IMR-90 (cell line): ENCODE results near the gene IPO7. TPM values are rescaled to one million over a fixed set of nuclear protein-coding genes. Genes with fewer than 3 reads are reported as not detected.

Source experiments
- ATAC-seq: fragments of 200-7000 bp; cut with Tn5 transposase; 2 replicates; pipeline ENCODE4 v1.9.1; 2020; ENCODE audit warnings: low read depth, mild to moderate bottlenecking, moderate library complexity
- BruUV-seq: library from RNA; stranded (reverse); fragments of 400-500 nt; replicated peaks from 2 replicates; lab custom pipeline; 2021; lab: Mats Ljungman, UMichigan
- CTCF ChIA-PET: fragments of 300-600 bp; formaldehyde crosslinking; extraction: SDS; loops from one replicate; lab custom pipeline; 2021; ENCODE audit warnings: antibody characterized with exemption; lab: Yijun Ruan, JAX
- POLR2A ChIA-PET: fragments of 300-600 bp; sonication (Branson Sonifier 250); formaldehyde crosslinking; loops from one replicate; lab custom pipeline; 2022; ENCODE audit warnings: antibody characterized with exemption; ENCODE audit not compliant: unreplicated experiment; lab: Charles Lee
- DNase-seq: peaks from one replicate; pipeline ENCODE4 v3.0.0; 2013
- H2AFZ ChIP-seq: replicated peaks from 2 replicates; pipeline ENCODE3; 2013; ENCODE audit warnings: low read length, mild to moderate bottlenecking; ENCODE audit not compliant: poor library complexity
- H2AK5ac ChIP-seq: 2 replicates; pipeline ENCODE4 v1.6.1; 2013; ENCODE audit warnings: low read depth, low read length, inconsistent platforms
- H2AK9ac ChIP-seq: replicated peaks from 2 replicates; pipeline ENCODE3; 2013; ENCODE audit warnings: mild to moderate bottlenecking, low read depth, low read length, moderate library complexity; ENCODE audit not compliant: poor library complexity
- H2BK120ac ChIP-seq: 2 replicates; pipeline ENCODE4 v1.6.1; 2013; ENCODE audit warnings: low read depth, low read length, inconsistent platforms
- H2BK15ac ChIP-seq: 3 replicates; pipeline ENCODE4 v1.6.1; 2013; ENCODE audit warnings: low read depth, low read length, inconsistent platforms
- H2BK20ac ChIP-seq: 2 replicates; pipeline ENCODE4 v1.6.1; 2013; ENCODE audit warnings: low read depth, mild to moderate bottlenecking, inconsistent platforms, low read length, moderate library complexity
- H2BK5ac ChIP-seq: 2 replicates; pipeline ENCODE4 v1.6.1; 2013; ENCODE audit warnings: mild to moderate bottlenecking, low read depth, low read length, inconsistent platforms; ENCODE audit not compliant: poor library complexity, severe bottlenecking
- H3K14ac ChIP-seq: replicated peaks from 2 replicates; pipeline ENCODE4 v1.6.1; 2013; ENCODE audit warnings: low read depth, low read length, inconsistent platforms
- H3K18ac ChIP-seq: 2 replicates; pipeline ENCODE4 v1.6.1; 2013; ENCODE audit warnings: low read depth, low read length, control low read depth
- H3K23ac ChIP-seq: 2 replicates; pipeline ENCODE4 v1.6.1; 2013; ENCODE audit warnings: low read depth, low read length, inconsistent platforms
- H3K27ac ChIP-seq: 2 replicates; pipeline ENCODE4 v1.5.1; 2013; ENCODE audit warnings: mild to moderate bottlenecking, control low read depth, low read length; ENCODE audit not compliant: insufficient read depth
- H3K27me3 ChIP-seq: 2 replicates; pipeline ENCODE4 v1.6.1; 2013; ENCODE audit warnings: low read length; ENCODE audit not compliant: control insufficient read depth, insufficient read depth
- H3K36me3 ChIP-seq: 2 replicates; pipeline ENCODE4 v1.6.1; 2013; ENCODE audit warnings: low read length, mixed read lengths; ENCODE audit not compliant: control insufficient read depth, insufficient read depth
- H3K4ac ChIP-seq: 2 replicates; pipeline ENCODE4 v1.6.1; 2013; ENCODE audit warnings: low read depth, low read length, inconsistent platforms
- H3K4me1 ChIP-seq: 2 replicates; pipeline ENCODE4 v1.6.1; 2013; ENCODE audit warnings: low read length, mixed read lengths; ENCODE audit not compliant: control insufficient read depth, insufficient read depth
- H3K4me2 ChIP-seq: 2 replicates; pipeline ENCODE4 v1.6.1; 2013; ENCODE audit warnings: low read depth, mild to moderate bottlenecking, control low read depth, low read length, moderate library complexity
- H3K4me3 ChIP-seq: 2 replicates; pipeline ENCODE4 v1.5.1; 2013; ENCODE audit warnings: low read depth, mild to moderate bottlenecking, control low read depth, low read length, moderate library complexity; ENCODE audit not compliant: insufficient read depth
- H3K56ac ChIP-seq: 2 replicates; pipeline ENCODE4 v1.6.1; 2013; ENCODE audit warnings: low read length, inconsistent platforms; ENCODE audit not compliant: insufficient read depth; ENCODE audit errors: extremely low read depth
- H3K79me1 ChIP-seq, 2 experiments: 2 replicates each; pipeline ENCODE4 v1.6.1; 2013; ENCODE audit warnings: low read length in 2 of 2, inconsistent platforms in 1 of 2, low read depth in 1 of 2
- H3K9ac ChIP-seq: 2 replicates; pipeline ENCODE4 v1.6.1; 2013; ENCODE audit warnings: low read depth, low read length, control low read depth
- H3K9me1 ChIP-seq: 2 replicates; pipeline ENCODE4 v1.6.1; 2013; ENCODE audit warnings: low read length, inconsistent platforms; ENCODE audit not compliant: insufficient read depth
- H3K9me3 ChIP-seq: 2 replicates; pipeline ENCODE4 v1.6.1; 2013; ENCODE audit warnings: low read length; ENCODE audit not compliant: control insufficient read depth, insufficient read depth
- H4K20me1 ChIP-seq: 2 replicates; pipeline ENCODE4 v1.6.1; 2013; ENCODE audit warnings: low read length, inconsistent platforms; ENCODE audit not compliant: insufficient read depth
- H4K5ac ChIP-seq: 2 replicates; pipeline ENCODE4 v1.6.1; 2013; ENCODE audit warnings: mild to moderate bottlenecking, low read depth, low read length, control low read depth
- H4K8ac ChIP-seq, 2 experiments: 2 replicates each; pipeline ENCODE4 v1.6.1; 2013; ENCODE audit warnings: low read depth in 2 of 2, low read length in 2 of 2, control low read depth in 1 of 2, inconsistent platforms in 1 of 2
- H4K91ac ChIP-seq: 2 replicates; pipeline ENCODE4 v1.6.1; 2013; ENCODE audit warnings: low read depth, low read length, inconsistent platforms; ENCODE audit not compliant: insufficient read depth
- POLR2A ChIP-seq: IDR thresholded peaks from 2 replicates; pipeline ENCODE4 v1.6.1; 2012; ENCODE audit warnings: mild to moderate bottlenecking, low read depth, low read length
- RAD21 ChIP-seq: IDR thresholded peaks from 2 replicates; pipeline ENCODE4 v1.6.1; 2012; ENCODE audit warnings: low read length, improper control_type of control experiment
- WGBS, 2 experiments: methylation state at CpG; one replicate each; pipeline versions ENCODE4 v1.1.5 to v1.1.7; 2013; ENCODE audit warnings: missing lambda C conversion rate in 2 of 2; ENCODE audit not compliant: insufficient read length in 1 of 2; ENCODE audit errors: extremely low coverage in 2 of 2; 5-methylcytosine and 5-hydroxymethylcytosine counted together
- dilution Hi-C: fragments of 300-500 bp; cut with HindIII; formaldehyde crosslinking; loops from one replicate; pipeline ENCODE4 v1.14.3; 2018; ENCODE audit warnings: low sequenced_read_pairs; ENCODE audit not compliant: unreplicated experiment
- in situ Hi-C: fragments of 300-500 bp; cut with MboI; formaldehyde crosslinking; loops from 3 replicates; pipeline ENCODE4 v1.14.3; 2019; ENCODE audit warnings: low sequenced_read_pairs, inconsistent platforms, mixed read lengths
- intact Hi-C: fragments of 100-400 bp; cut with micrococcal nuclease; formaldehyde crosslinking; loops from 2 replicates; pipeline ENCODE4 v1.10.0; 2022
- polyA plus RNA-seq, 3 experiments: library from polyadenylated mRNA; depleted of rRNA; stranded (reverse); fragments of >200 nt; gene quantifications; 2 replicates each; pipeline ENCODE4 v1.2.3, GENCODE V29; 2012; ENCODE audit warnings: low replicate concordance in 1 of 3
- total RNA-seq: library from RNA; depleted of rRNA; stranded (reverse); fragments of >200 nt; gene quantifications from 2 replicates; pipeline ENCODE4 v1.2.3, GENCODE V29; 2012

Gene IPO7
- total and polyA plus RNA-seq, 2 of the 4 experiments (the other 2 are of a cell fraction), result 40.6 to 110 TPM

- no TSS peak for BruUV-seq
- H2BK15ac ChIP-seq, result no peak overlapping the region
- peak overlapping the region; percentile 80 for H3K27ac ChIP-seq
- peak overlapping the region; percentile 1 for H3K18ac ChIP-seq
- no peak overlapping the region; a peak in 1 of 4 replicates for H4K8ac ChIP-seq
- peak overlapping the region; percentile 61 for H3K56ac ChIP-seq
- intact Hi-C loops, result loop anchor here (5.0 to 10.0 kb wide), 2 partner anchors 73 to 211 kb away; partner anchors contain the start of gene TMEM41B
- peak overlapping the region; percentile 39; the same call in 1 of the 2 replicates for H4K91ac ChIP-seq
- H3K36me3 ChIP-seq, result no peaks in the 10 kb centered on the region
- H3K4me3 ChIP-seq, result peak overlapping the region; percentile 73
- peak overlapping the region; percentile 91 for H3K9ac ChIP-seq
- ChIA-PET POLR2A (interaction anchor here (0.6 to 0.9 kb wide), 4 partner anchors 9 to 844 kb away, joined by 3 to 7 read pairs (median 3); no protein-coding TSS in a partner anchor), CTCF (interaction anchor here (1.6 kb wide), 1 partner anchor 13 kb away, joined by 7 read pairs; no protein-coding TSS in a partner anchor)
- no peaks in the 10 kb centered on the region for H3K27me3 ChIP-seq
- H4K5ac ChIP-seq, result no peak overlapping the region
- peak overlapping the region; percentile 78 for H3K4ac ChIP-seq
- in situ Hi-C loops, result no loop called here
- no peaks in the 10 kb centered on the region for H3K9me3 ChIP-seq
- no peaks in the 10 kb centered on the region; the same call in 1 of the 2 replicates for H3K4me1 ChIP-seq
- peak overlapping the region; percentile 99 for H3K4me2 ChIP-seq
- H2AK9ac ChIP-seq, result peak overlapping the region; percentile 92
- peak; percentile 46 for ATAC-seq
- peak overlapping the region; percentile 31; the same call in 1 of the 2 replicates for H2BK120ac ChIP-seq
- dilution Hi-C loops, result no loop called here
- 0 out of 2 replicates have a peak, but pooled peaks cover 4% of the 10 kb centered on the region for H3K9me1 ChIP-seq
- TF ChIP-seq POLR2A (peak; percentile 23; the same call in 1 of the 2 replicates), RAD21 (no peak)
- no peak overlapping the region for H2BK20ac ChIP-seq
- peak overlapping the region; percentile 21 for H3K14ac ChIP-seq
- DNase-seq, result no peak
- WGBS, 2 experiments, result no CpG with 5 or more reads among the region's 10 CpGs
- H2AK5ac ChIP-seq, result peak overlapping the region; percentile 79
- peak overlapping the region; percentile 93 for H2AFZ ChIP-seq
- H2BK5ac ChIP-seq, result peak overlapping the region; percentile 83
- peaks cover 0 to 12% of the 10 kb centered on the region in 2 experiments; a peak in 2 of 4 replicates for H3K79me1 ChIP-seq
- H3K23ac ChIP-seq, result peak overlapping the region; percentile 87
- H4K20me1 ChIP-seq, result peaks cover 50% of the 10 kb centered on the region
These were observed 961 bp downstream of the IPO7 start for GRCh38 chr11:9385327-9385899.
